H9 (cell line): ENCODE data around the gene ASIC4. TPM values are rescaled to one million over a fixed set of nuclear protein-coding genes. Genes with fewer than 3 reads are reported as not detected.

Experiments used
- DNase-seq: peaks from one replicate; pipeline ENCODE4 v3.0.0-alpha.2; 2017
- H2AFZ ChIP-seq: one replicate; pipeline ENCODE4 v1.6.1; 2013; ENCODE audit warnings: mild to moderate bottlenecking, low read length, control low read depth, moderate library complexity
- H2AK5ac ChIP-seq: 2 replicates; pipeline ENCODE4 v1.6.1; 2013; ENCODE audit warnings: low read length, control low read depth, mixed read lengths; ENCODE audit not compliant: insufficient read length
- H2BK120ac ChIP-seq: one replicate; pipeline ENCODE4 v1.6.1; 2013; ENCODE audit warnings: low read depth, mild to moderate bottlenecking, low read length, control low read depth, inconsistent platforms; ENCODE audit not compliant: poor library complexity, severe bottlenecking
- H2BK12ac ChIP-seq: 2 replicates; pipeline ENCODE4 v1.6.1; 2013; ENCODE audit warnings: low read length, control low read depth, mixed read lengths, low read depth; ENCODE audit not compliant: insufficient read length
- H2BK15ac ChIP-seq: 2 replicates; pipeline ENCODE4 v1.6.1; 2013; ENCODE audit warnings: low read depth, low read length, control low read depth
- H2BK20ac ChIP-seq: one replicate; pipeline ENCODE4 v1.6.1; 2013; ENCODE audit warnings: low read depth, mild to moderate bottlenecking, low read length, control low read depth, inconsistent platforms; ENCODE audit not compliant: poor library complexity, severe bottlenecking
- H2BK5ac ChIP-seq: 2 replicates; pipeline ENCODE4 v1.6.1; 2013; ENCODE audit warnings: low read length, control low read depth, mixed read lengths; ENCODE audit not compliant: insufficient read length
- H3K14ac ChIP-seq: 2 replicates; pipeline ENCODE4 v1.6.1; 2013; ENCODE audit warnings: low read length, control low read depth; ENCODE audit not compliant: insufficient read depth
- H3K18ac ChIP-seq: 2 replicates; pipeline ENCODE4 v1.6.1; 2013; ENCODE audit warnings: low read depth, mild to moderate bottlenecking, mixed read lengths, low read length, control low read depth; ENCODE audit not compliant: insufficient read length
- H3K23ac ChIP-seq: 2 replicates; pipeline ENCODE4 v1.6.1; 2013; ENCODE audit warnings: low read length, control low read depth, mixed read lengths, low read depth; ENCODE audit not compliant: insufficient read length
- H3K23me2 ChIP-seq: 2 replicates; pipeline ENCODE4 v1.6.1; 2013; ENCODE audit warnings: low read depth, mild to moderate bottlenecking, mixed read lengths, low read length, control low read depth; ENCODE audit not compliant: insufficient read length, poor library complexity, severe bottlenecking
- H3K27ac ChIP-seq: 2 replicates; pipeline ENCODE4 v1.5.1; 2013; ENCODE audit warnings: low read length, control low read depth, mixed read lengths, low read depth; ENCODE audit not compliant: insufficient read length
- H3K27me3 ChIP-seq: 2 replicates; pipeline ENCODE4 v1.6.1; 2013; ENCODE audit warnings: low read length, control low read depth, inconsistent platforms; ENCODE audit not compliant: insufficient read depth
- H3K4ac ChIP-seq: 2 replicates; pipeline ENCODE4 v1.6.1; 2013; ENCODE audit warnings: low read depth, mild to moderate bottlenecking, control low read depth, inconsistent platforms, low read length, moderate library complexity
- H3K4me1 ChIP-seq: 2 replicates; pipeline ENCODE4 v1.6.1; 2013; ENCODE audit warnings: low read length, control low read depth, inconsistent platforms; ENCODE audit not compliant: insufficient read depth
- H3K4me2 ChIP-seq: 2 replicates; pipeline ENCODE4 v1.6.1; 2013; ENCODE audit warnings: low read length, control low read depth, mixed read lengths; ENCODE audit not compliant: insufficient read length, insufficient read depth
- H3K56ac ChIP-seq: 2 replicates; pipeline ENCODE4 v1.6.1; 2013; ENCODE audit warnings: low read depth, mild to moderate bottlenecking, mixed read lengths, low read length, control low read depth; ENCODE audit not compliant: insufficient read length
- H3K79me1 ChIP-seq: 2 replicates; pipeline ENCODE4 v1.6.1; 2013; ENCODE audit warnings: low read depth, mild to moderate bottlenecking, moderate library complexity, low read length, control low read depth, inconsistent platforms; ENCODE audit not compliant: insufficient read depth, poor library complexity, severe bottlenecking
- H3K79me2 ChIP-seq: 2 replicates; pipeline ENCODE4 v1.6.1; 2013; ENCODE audit warnings: low read length, control low read depth, inconsistent platforms; ENCODE audit not compliant: insufficient read depth
- H3K9ac ChIP-seq: 2 replicates; pipeline ENCODE4 v1.6.1; 2013; ENCODE audit warnings: low read length, control low read depth, mixed read lengths; ENCODE audit not compliant: insufficient read length; ENCODE audit errors: extremely low read depth
- H3K9me3 ChIP-seq: one replicate; pipeline ENCODE4 v1.6.1; 2013; ENCODE audit warnings: low read depth, low read length, inconsistent platforms; ENCODE audit not compliant: control insufficient read depth
- H3T11ph ChIP-seq: one replicate; pipeline ENCODE4 v1.6.1; 2013; ENCODE audit warnings: mild to moderate bottlenecking, low read length, control low read depth, inconsistent platforms
- H4K20me1 ChIP-seq: one replicate; pipeline ENCODE4 v1.6.1; 2013; ENCODE audit not compliant: control insufficient read depth, insufficient read length, insufficient read depth
- H4K5ac ChIP-seq: 2 replicates; pipeline ENCODE4 v1.6.1; 2013; ENCODE audit warnings: low read depth, mild to moderate bottlenecking, mixed read lengths, low read length, control low read depth; ENCODE audit not compliant: insufficient read length
- H4K8ac ChIP-seq: replicated peaks from 2 replicates; pipeline ENCODE4 v1.6.1; 2013; ENCODE audit warnings: low read length, control low read depth, mixed read lengths, low read depth; ENCODE audit not compliant: insufficient read length
- H4K91ac ChIP-seq: 2 replicates; pipeline ENCODE4 v1.6.1; 2013; ENCODE audit warnings: low read depth, mild to moderate bottlenecking, moderate library complexity, mixed read lengths, low read length, control low read depth; ENCODE audit not compliant: insufficient read length
- H3K27ac Mint-ChIP-seq, 3 experiments: 2 replicates in 2 of 3; 3 replicates in 1 of 3; pipeline ENCODE4 v1.8.0; 2020 to 2021; ENCODE audit warnings: mixed read lengths in 3 of 3, mild to moderate bottlenecking in 1 of 3, moderate library complexity in 1 of 3
- H3K27me3 Mint-ChIP-seq: 2 replicates; pipeline ENCODE4 v1.8.0; 2021; ENCODE audit warnings: low read depth, mild to moderate bottlenecking, moderate library complexity, mixed read lengths
- H3K36me3 Mint-ChIP-seq, 3 experiments: 2 replicates in 2 of 3; 3 replicates in 1 of 3; pipeline ENCODE4 v1.8.0; 2020 to 2021; ENCODE audit warnings: low read depth in 3 of 3, mixed read lengths in 3 of 3; ENCODE audit not compliant: insufficient read depth in 1 of 3
- H3K4me1 Mint-ChIP-seq, 2 experiments: 2 replicates each; pipeline ENCODE4 v1.8.0; 2020; ENCODE audit warnings: mixed read lengths in 2 of 2
- H3K4me3 Mint-ChIP-seq, 2 experiments: 2 replicates in 1 of 2; 3 replicates in 1 of 2; pipeline ENCODE4 v1.8.0; 2020 to 2021; ENCODE audit warnings: mild to moderate bottlenecking in 2 of 2, mixed read lengths in 2 of 2, moderate library complexity in 1 of 2
- H3K9me3 Mint-ChIP-seq, 2 experiments: 2 replicates in 1 of 2; 3 replicates in 1 of 2; pipeline ENCODE4 v1.8.0; 2020; ENCODE audit warnings: mild to moderate bottlenecking in 2 of 2, mixed read lengths in 2 of 2, moderate library complexity in 1 of 2
- CTCF ChIP-seq: fragments of 200-600 bp; sonication (generic); conservative IDR thresholded peaks from 3 replicates; pipeline ENCODE4 v1.8.0; 2021; ENCODE audit warnings: antibody characterized with exemption, mild to moderate bottlenecking
- WGBS: extraction: QIAGEN DNeasy Blood & Tissue Kit; methylation state at CpG from one replicate; pipeline ENCODE4 v1.1.7; 2013; ENCODE audit warnings: missing lambda C conversion rate, low lambda C conversion rate, mixed read lengths; ENCODE audit not compliant: insufficient read length; ENCODE audit errors: extremely low coverage; 5-methylcytosine and 5-hydroxymethylcytosine counted together
- total RNA-seq: library from RNA; stranded (reverse); gene quantifications from 2 replicates; pipeline ENCODE4 v1.2.1, GENCODE V29; 2021

ASIC4 gene
- total RNA-seq, 1 experiment from 2014 or later = 0.37 TPM

DNA sequence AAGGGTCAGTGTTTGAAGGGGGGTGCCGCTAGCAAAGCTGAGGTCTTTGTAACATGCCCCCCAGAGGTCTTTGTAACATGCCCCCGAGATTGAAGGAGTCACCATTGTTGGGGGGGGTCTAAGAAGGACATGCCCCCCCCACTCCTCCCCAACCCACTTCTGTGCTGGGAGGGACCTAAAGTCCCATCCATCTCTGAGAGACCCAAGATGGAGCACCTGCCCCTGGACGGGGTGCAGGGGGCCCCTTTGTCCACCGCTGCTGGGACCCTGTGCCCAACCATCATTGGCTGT lies 5.9 kb upstream of the ASIC4 start:
- Histone ChIP-seq H3K18ac (no peak overlapping the region), H4K91ac (no peak overlapping the region), H2AK5ac (no peak overlapping the region), H3K56ac (no peak overlapping the region), H4K20me1 (no peaks in the 10 kb centered on the region), H3K23me2 (peaks cover 4% of the 10 kb centered on the region), H3K4ac (no peak overlapping the region), H2AFZ (no peak overlapping the region), H3K79me1 (no peaks in the 10 kb centered on the region), H2BK5ac (no peak overlapping the region), H3K4me1 (peaks cover 13% of the 10 kb centered on the region; the same call in 1 of the 2 replicates), H2BK15ac (no peak overlapping the region), H4K8ac (no peak overlapping the region), H3K9me3 (no peaks in the 10 kb centered on the region), H3T11ph (no peak overlapping the region), H3K79me2 (no peaks in the 10 kb centered on the region), H3K23ac (no peak overlapping the region), H3K9ac (no peak overlapping the region), H3K14ac (no peak overlapping the region), H4K5ac (no peak overlapping the region), H2BK12ac (no peak overlapping the region), H3K27me3 (peaks cover 2% of the 10 kb centered on the region; the same call in 1 of the 2 replicates), H2BK20ac (no peak overlapping the region), H3K4me2 (no peak overlapping the region), H2BK120ac (no peak overlapping the region), H3K27ac (no peak overlapping the region)
- WGBS = no CpG with 5 or more reads among the region's 4 CpGs
- Mint-ChIP-seq H3K4me3 (no peak overlapping the region), H3K27ac (no peak overlapping the region; a peak in 1 of 7 replicates), H3K9me3 (no peaks in the 10 kb centered on the region; a peak in 2 of 5 replicates), H3K36me3 (peaks cover 13 to 19% (median 16%) of the 10 kb centered on the region in 3 experiments; a peak in 6 of 7 replicates), H3K27me3 (peaks cover 36% of the 10 kb centered on the region), H3K4me1 (peaks cover 56 to 68% of the 10 kb centered on the region in 2 experiments)
- no peak for TF ChIP-seq CTCF
- no peak for DNase-seq
